Testis (tissue), 3 donors: Measurements from ENCODE around the gene SMIM35. TPM values are rescaled to one million over a fixed set of nuclear protein-coding genes. Genes with fewer than 3 reads are reported as not detected.

Experiments used
- DNase-seq: peaks from one replicate; pipeline ENCODE4 v3.0.0-alpha.2; 2019
- H3K27ac ChIP-seq, 2 donors: fragments of 200-600 bp; sonication (generic); one replicate each; pipeline ENCODE4 v1.5.1; 2019
- H3K27me3 ChIP-seq: fragments of 200-600 bp; sonication (generic); one replicate; pipeline ENCODE4 v1.5.1; 2019
- H3K36me3 ChIP-seq: fragments of 200-600 bp; sonication (generic); one replicate; pipeline ENCODE4 v1.5.1; 2017; ENCODE audit warnings: low read depth; ENCODE audit errors: missing control alignments
- H3K4me1 ChIP-seq: fragments of 200-600 bp; sonication (generic); one replicate; pipeline ENCODE4 v1.5.1; 2019
- H3K4me3 ChIP-seq, 2 donors: fragments of 200-600 bp; sonication (generic); one replicate each; pipeline ENCODE4 v1.5.1; 2017 to 2019
- H3K9me3 ChIP-seq: fragments of 200-600 bp; sonication (generic); one replicate; pipeline ENCODE4 v1.5.1; 2017
- POLR2A ChIP-seq: fragments of 450-650 bp; IDR thresholded peaks from one replicate; pipeline ENCODE4 v1.6.1; 2017; ENCODE audit warnings: antibody characterized with exemption, mild to moderate bottlenecking, moderate library complexity
- WGBS, 2 donors: methylation state at CpG; one replicate each; pipeline ENCODE4 v1.1.5; 2018; 5-methylcytosine and 5-hydroxymethylcytosine counted together
- intact Hi-C: fragments of 100-400 bp; cut with DNase I; formaldehyde crosslinking; loops from one replicate; pipeline ENCODE4 v1.15.1; 2023; ENCODE audit warnings: low total_unique reads
- polyA plus RNA-seq: library from polyadenylated mRNA; stranded (reverse); fragments of 350-450 nt; fragmentation: Illumina TruSeq; extraction: RNeasy Lipid Tissue Mini Kit (QIAGEN cat#74804); gene quantifications from one replicate; pipeline ENCODE4 v1.2.3, GENCODE V29; 2014; ENCODE audit warnings: low read depth, low replicate concordance; ENCODE audit not compliant: insufficient read depth
- total RNA-seq, 2 donors: library from RNA; depleted of rRNA; stranded (reverse); fragments of >200 nt; gene quantifications; one replicate each; pipeline ENCODE4 v1.2.3, GENCODE V29; 2016
- TF ChIP-seq, protein P1 (sequence below), 3 experiments: fragments of 450-650 bp in 2 of 3; fragments of 200-600 bp in 1 of 3; sonication (generic) in 1 of 3; IDR thresholded peaks; one replicate each; pipeline ENCODE4 v1.5.1; 2016 to 2019; ENCODE audit warnings: antibody characterized with exemption in 3 of 3, mild to moderate bottlenecking in 2 of 3, moderate library complexity in 1 of 3

The SMIM35 gene
- total and polyA plus RNA-seq, 3 donors from 2014 or later: 0.17 to 0.19 TPM; not detected in 1

- no peaks in the 10 kb centered on the region for H3K36me3 ChIP-seq
- H3K9me3 ChIP-seq: no peaks in the 10 kb centered on the region
- H3K27me3 ChIP-seq: no peaks in the 10 kb centered on the region
- TF ChIP-seq, protein P1, sequence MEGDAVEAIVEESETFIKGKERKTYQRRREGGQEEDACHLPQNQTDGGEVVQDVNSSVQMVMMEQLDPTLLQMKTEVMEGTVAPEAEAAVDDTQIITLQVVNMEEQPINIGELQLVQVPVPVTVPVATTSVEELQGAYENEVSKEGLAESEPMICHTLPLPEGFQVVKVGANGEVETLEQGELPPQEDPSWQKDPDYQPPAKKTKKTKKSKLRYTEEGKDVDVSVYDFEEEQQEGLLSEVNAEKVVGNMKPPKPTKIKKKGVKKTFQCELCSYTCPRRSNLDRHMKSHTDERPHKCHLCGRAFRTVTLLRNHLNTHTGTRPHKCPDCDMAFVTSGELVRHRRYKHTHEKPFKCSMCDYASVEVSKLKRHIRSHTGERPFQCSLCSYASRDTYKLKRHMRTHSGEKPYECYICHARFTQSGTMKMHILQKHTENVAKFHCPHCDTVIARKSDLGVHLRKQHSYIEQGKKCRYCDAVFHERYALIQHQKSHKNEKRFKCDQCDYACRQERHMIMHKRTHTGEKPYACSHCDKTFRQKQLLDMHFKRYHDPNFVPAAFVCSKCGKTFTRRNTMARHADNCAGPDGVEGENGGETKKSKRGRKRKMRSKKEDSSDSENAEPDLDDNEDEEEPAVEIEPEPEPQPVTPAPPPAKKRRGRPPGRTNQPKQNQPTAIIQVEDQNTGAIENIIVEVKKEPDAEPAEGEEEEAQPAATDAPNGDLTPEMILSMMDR (IDR thresholded peaks at IDR 0.05): no peak
- no peak for TF ChIP-seq POLR2A
- no peaks in the 10 kb centered on the region for H3K4me1 ChIP-seq
- H3K27ac ChIP-seq: no peak overlapping the region
- intact Hi-C loops: no loop called here
- H3K4me3 ChIP-seq: no peak overlapping the region
- WGBS, 2 donors: 71 to 88% methylated on average over 2 of the region's 2 CpGs
- no peak for DNase-seq
These were observed 68.4 kb downstream of the SMIM35 start for GRCh38 chr11:118018401-118018800.

DNA sequence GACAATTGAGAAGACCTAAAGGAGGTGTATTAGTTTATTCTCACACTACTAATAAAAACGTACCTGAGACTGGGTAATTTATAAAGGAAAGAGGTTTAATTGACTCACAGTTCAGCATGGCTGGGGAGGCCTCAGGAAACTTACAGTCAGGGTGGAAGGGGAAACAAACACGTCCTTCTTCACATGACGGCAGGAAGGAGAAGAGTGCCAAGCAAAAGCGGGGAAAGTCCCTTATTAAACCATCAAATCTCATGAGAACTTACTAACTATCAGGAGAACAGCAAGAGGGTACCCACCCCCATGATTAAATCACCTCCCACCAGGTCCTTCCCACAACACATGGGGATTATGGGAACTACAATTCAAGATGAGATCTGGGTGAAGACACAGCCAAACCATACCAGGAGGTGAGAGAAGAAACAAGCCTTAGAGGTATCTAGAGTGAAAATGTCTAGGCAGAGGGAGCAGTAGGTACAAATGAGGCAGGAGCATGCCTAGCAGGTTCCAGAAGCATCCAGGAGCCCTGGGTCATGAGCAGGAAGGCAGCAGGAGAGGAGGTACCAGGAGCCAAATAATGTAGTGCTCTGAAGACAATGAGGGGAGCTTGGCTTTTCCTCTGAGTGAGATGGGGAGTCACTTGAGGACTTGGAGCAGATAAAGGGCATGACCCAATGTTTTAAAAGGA lies 69.0 kb downstream of the SMIM35 start:
- 70 to 75% methylated on average over 4 of the region's 4 CpGs for WGBS, 2 donors
- DNase-seq: no peak

DNA sequence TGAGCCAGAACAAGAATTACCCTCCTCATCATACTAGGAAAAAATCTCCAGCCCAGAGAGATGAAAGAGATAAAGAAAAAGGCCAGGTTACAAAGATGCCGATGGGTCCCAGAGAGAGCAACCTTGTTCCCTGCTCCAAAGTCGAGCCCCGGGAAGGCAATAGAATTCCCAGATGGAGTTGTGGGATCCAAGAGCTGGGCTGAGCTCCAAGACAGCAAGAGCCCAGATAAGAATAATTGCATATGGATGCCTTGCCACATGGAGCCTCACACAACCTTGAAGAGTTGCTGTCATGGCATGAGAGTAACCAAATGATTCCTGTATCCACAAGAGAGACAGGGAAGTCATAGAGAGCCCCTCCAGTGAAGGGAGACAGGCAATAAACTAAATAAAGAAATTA lies 69.7 kb downstream of the SMIM35 start:
- WGBS, 2 donors: 38 to 55% methylated on average over 3 of the region's 3 CpGs
- H3K4me3 ChIP-seq: no peak overlapping the region
- DNase-seq: no peak

More for the DNA sequence above, 69.0 kb downstream of the SMIM35 start:
- TF ChIP-seq POLR2A: no peak
- TF ChIP-seq, protein P1 (IDR thresholded peaks at IDR 0.05): no peak
- no peak overlapping the region for H3K27ac ChIP-seq
- H3K4me1 ChIP-seq: no peaks in the 10 kb centered on the region
- H3K36me3 ChIP-seq: no peaks in the 10 kb centered on the region
- H3K9me3 ChIP-seq: no peaks in the 10 kb centered on the region
- no peak overlapping the region for H3K4me3 ChIP-seq
- no peaks in the 10 kb centered on the region for H3K27me3 ChIP-seq
- intact Hi-C loops: no loop called here

GRCh38 chr11:118016104-118016503 lies 70.7 kb downstream of the SMIM35 start:
- H3K27ac ChIP-seq: no peak overlapping the region
- no peak for TF ChIP-seq POLR2A
- TF ChIP-seq, protein P1 (IDR thresholded peaks at IDR 0.05): no peak
- intact Hi-C loops: no loop called here
- H3K36me3 ChIP-seq: no peaks in the 10 kb centered on the region
- 82 to 91% methylated on average over 4 of the region's 4 CpGs for WGBS, 2 donors
- H3K4me1 ChIP-seq: no peaks in the 10 kb centered on the region
- no peaks in the 10 kb centered on the region for H3K9me3 ChIP-seq
- no peak for DNase-seq
- H3K27me3 ChIP-seq: no peaks in the 10 kb centered on the region
- no peak overlapping the region for H3K4me3 ChIP-seq

More for the DNA sequence above, 69.7 kb downstream of the SMIM35 start:
- H3K4me1 ChIP-seq: no peaks in the 10 kb centered on the region
- no peaks in the 10 kb centered on the region for H3K9me3 ChIP-seq
- no peaks in the 10 kb centered on the region for H3K36me3 ChIP-seq
- H3K27ac ChIP-seq: no peak overlapping the region
- TF ChIP-seq, protein P1 (IDR thresholded peaks at IDR 0.05): no peak
- TF ChIP-seq POLR2A: no peak
- H3K27me3 ChIP-seq: no peaks in the 10 kb centered on the region
- intact Hi-C loops: no loop called here

- no peak for DNase-seq
- no peak for TF ChIP-seq POLR2A
- TF ChIP-seq, protein P1 (IDR thresholded peaks at IDR 0.05): no peak
- 80 to 85% methylated on average over 4 to 11 of the region's 11 CpGs for WGBS, 2 donors
- Histone ChIP-seq H3K4me1 (no peaks in the 10 kb centered on the region), H3K27me3 (no peaks in the 10 kb centered on the region), H3K4me3 (no peak overlapping the region), H3K27ac (no peak overlapping the region), H3K36me3 (no peaks in the 10 kb centered on the region), H3K9me3 (no peaks in the 10 kb centered on the region)
- intact Hi-C loops: no loop called here
These were observed 71.3 kb downstream of the SMIM35 start for GRCh38 chr11:118015385-118015841.
